Measurements from ENCODE around the gene ERO1B. TPM values are rescaled to one million over a fixed set of nuclear protein-coding genes. Genes with fewer than 3 reads are reported as not detected.
"Not testable (repeated sequence)": the region's sequence is repeated elsewhere in the genome, so short reads cannot be mapped to it uniquely, and the experiment has no call there.

Gene ERO1B
- total and polyA plus RNA-seq, 4 donors: 6.2 to 14.3 (median 9.3) TPM

DNA sequence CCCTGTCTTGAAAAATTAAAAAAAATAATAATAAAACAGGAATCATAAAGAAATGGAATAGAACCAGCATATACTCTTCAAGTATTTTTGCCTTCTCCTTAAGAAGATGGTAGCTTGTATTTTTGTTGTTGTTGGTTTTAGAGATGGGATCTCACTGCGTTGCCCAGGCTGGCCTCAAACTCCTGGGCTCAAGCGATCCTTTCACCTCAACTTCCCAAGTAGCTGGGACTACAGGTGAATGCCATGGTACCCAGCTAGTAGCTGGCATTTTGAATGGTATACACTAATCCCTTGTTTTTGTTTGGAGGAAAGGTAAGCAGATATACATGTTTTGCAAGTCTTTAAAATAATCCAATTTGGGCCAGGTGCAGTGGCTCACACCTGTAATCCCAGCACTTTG, 34.7 kb upstream of the ERO1B start:
- no peak overlapping the region for H3K4me3 ChIP-seq (ENCODE audit: low read depth, low read length)
- no peaks in the 10 kb centered on the region for H3K4me1 ChIP-seq (ENCODE audit: control insufficient read depth, insufficient read depth, low read length)
- WGBS (ENCODE audit: insufficient coverage): no CpG with 5 or more reads among the region's 2 CpGs
- H3K27ac ChIP-seq (ENCODE audit: low read depth, low read length): no peak overlapping the region
- H3K36me3 ChIP-seq (ENCODE audit: control insufficient read depth, insufficient read depth, low read length): no peaks in the 10 kb centered on the region
- no peaks in the 10 kb centered on the region for H3K27me3 ChIP-seq (ENCODE audit: control insufficient read depth, insufficient read depth, low read length)
- no peaks in the 10 kb centered on the region for H3K9me3 ChIP-seq (ENCODE audit: control insufficient read depth, insufficient read depth, low read length)
- DNase-seq (ENCODE audit: low read depth in 4 of 6, low spot score in 6 of 6): no peak

DNA sequence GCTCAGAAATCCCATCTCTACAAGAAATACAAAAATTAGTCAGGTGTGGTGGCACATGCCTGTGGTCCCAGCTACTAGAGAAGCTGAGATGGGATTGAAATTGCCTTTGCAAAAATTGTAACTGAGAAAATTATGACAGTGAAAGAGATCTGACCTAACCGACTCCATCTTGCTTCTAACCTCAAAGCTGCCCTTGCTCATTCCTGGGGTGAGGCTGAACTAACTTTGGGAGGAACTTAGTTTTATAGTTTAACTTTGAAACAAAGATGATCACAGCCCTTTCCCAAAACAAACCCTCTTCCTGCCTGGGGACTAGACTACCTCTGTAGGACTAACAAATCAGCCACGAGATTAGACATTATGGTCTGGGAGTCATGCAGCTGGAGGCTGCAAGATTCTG, 33.8 kb upstream of the ERO1B start:
- Histone ChIP-seq H3K9me3 (ENCODE audit: control insufficient read depth, insufficient read depth, low read length) (no peaks in the 10 kb centered on the region), H3K27me3 (ENCODE audit: control insufficient read depth, insufficient read depth, low read length) (no peaks in the 10 kb centered on the region), H3K27ac (ENCODE audit: low read depth, low read length) (no peak overlapping the region), H3K36me3 (ENCODE audit: control insufficient read depth, insufficient read depth, low read length) (no peaks in the 10 kb centered on the region), H3K4me3 (ENCODE audit: low read depth, low read length) (no peak overlapping the region), H3K4me1 (ENCODE audit: control insufficient read depth, insufficient read depth, low read length) (no peaks in the 10 kb centered on the region)
- 100% methylated on average over 1 of the region's 2 CpGs for WGBS (ENCODE audit: insufficient coverage)
- no peak for DNase-seq (ENCODE audit: low read depth in 4 of 6, low spot score in 6 of 6)

DNA sequence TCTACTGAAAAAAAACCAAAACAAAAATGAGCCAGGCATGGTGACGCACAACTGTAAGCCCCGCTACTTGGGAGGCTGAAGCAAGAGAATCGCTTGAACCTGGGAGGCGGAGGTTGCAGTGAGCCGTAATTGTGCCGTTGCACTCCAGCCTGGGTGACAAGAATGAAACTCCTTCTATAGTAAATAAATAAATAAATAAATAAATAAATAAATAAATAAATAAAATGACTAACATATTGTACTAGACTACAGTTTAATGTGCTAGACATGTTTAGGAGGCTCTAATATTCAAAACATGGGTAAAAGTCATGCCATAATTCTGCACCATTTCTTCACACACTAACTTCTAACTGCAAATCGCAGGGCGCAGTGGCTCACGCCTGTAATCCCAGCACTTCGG, 33.3 kb upstream of the ERO1B start:
- WGBS (ENCODE audit: insufficient coverage): 100% methylated on average over 1 of the region's 10 CpGs
- Histone ChIP-seq H3K4me3 (ENCODE audit: low read depth, low read length) (no peak overlapping the region), H3K27me3 (ENCODE audit: control insufficient read depth, insufficient read depth, low read length) (no peaks in the 10 kb centered on the region), H3K27ac (ENCODE audit: low read depth, low read length) (no peak overlapping the region), H3K9me3 (ENCODE audit: control insufficient read depth, insufficient read depth, low read length) (no peaks in the 10 kb centered on the region), H3K4me1 (ENCODE audit: control insufficient read depth, insufficient read depth, low read length) (no peaks in the 10 kb centered on the region), H3K36me3 (ENCODE audit: control insufficient read depth, insufficient read depth, low read length) (no peaks in the 10 kb centered on the region)
- DNase-seq (ENCODE audit: low read depth in 4 of 6, low spot score in 6 of 6): no peak

DNA sequence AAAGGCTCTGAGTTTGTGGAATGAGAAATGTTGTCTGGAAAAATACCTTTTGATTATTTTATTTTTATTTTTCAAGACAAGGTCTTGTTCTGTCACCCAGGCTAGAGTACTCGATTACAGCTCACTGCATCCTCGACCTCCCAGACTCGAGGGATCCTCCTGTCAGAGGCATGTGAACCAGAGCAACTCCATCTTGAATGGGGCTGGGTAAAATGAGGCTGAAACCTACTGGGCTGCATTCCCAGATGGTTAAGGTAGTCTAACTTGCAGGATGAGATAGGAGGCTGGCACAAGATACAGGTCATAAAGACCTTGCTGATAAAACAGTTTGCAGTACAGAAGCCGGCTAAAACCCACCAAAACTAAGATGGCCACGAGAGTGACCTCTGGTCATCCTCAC, 32.3 kb upstream of the ERO1B start:
- DNase-seq (ENCODE audit: low read depth in 4 of 6, low spot score in 6 of 6); H3K4me1 ChIP-seq (ENCODE audit: control insufficient read depth, insufficient read depth, low read length); H3K36me3 ChIP-seq (ENCODE audit: control insufficient read depth, insufficient read depth, low read length); H3K9me3 ChIP-seq (ENCODE audit: control insufficient read depth, insufficient read depth, low read length); H3K27me3 ChIP-seq (ENCODE audit: control insufficient read depth, insufficient read depth, low read length); H3K27ac ChIP-seq (ENCODE audit: low read depth, low read length); H3K4me3 ChIP-seq (ENCODE audit: low read depth, low read length): not testable (repeated sequence)
- WGBS (ENCODE audit: insufficient coverage): 86% methylated on average over 4 of the region's 5 CpGs

DNA sequence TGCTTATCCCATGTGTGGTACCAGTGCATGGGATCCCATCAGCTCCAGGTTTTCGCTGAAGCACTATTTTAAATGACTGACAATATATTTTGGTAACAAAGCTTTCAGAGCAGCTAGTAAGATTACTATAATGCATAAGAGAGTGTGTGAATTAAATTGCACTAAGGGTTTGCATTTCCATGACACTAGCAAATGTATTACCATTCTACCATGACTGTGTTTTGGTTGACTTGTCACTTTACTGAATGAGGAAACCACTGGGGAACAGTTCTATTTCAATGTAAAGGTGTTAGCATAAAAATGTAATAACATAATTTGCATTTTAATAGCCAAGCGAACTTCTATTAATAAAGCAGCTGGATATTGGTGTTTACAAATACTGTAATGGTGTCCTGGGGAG, 31.7 kb upstream of the ERO1B start:
- Histone ChIP-seq H3K27me3 (ENCODE audit: control insufficient read depth, insufficient read depth, low read length) (no peaks in the 10 kb centered on the region), H3K27ac (ENCODE audit: low read depth, low read length) (no peak overlapping the region), H3K9me3 (ENCODE audit: control insufficient read depth, insufficient read depth, low read length) (no peaks in the 10 kb centered on the region), H3K4me3 (ENCODE audit: low read depth, low read length) (no peak overlapping the region), H3K4me1 (ENCODE audit: control insufficient read depth, insufficient read depth, low read length) (no peaks in the 10 kb centered on the region), H3K36me3 (ENCODE audit: control insufficient read depth, insufficient read depth, low read length) (no peaks in the 10 kb centered on the region)
- WGBS (ENCODE audit: insufficient coverage): no CpG with 5 or more reads among the region's 2 CpGs
- peak in 1 of 6 donors; percentile 82 for DNase-seq (ENCODE audit: low read depth in 4 of 6, low spot score in 6 of 6)

DNA sequence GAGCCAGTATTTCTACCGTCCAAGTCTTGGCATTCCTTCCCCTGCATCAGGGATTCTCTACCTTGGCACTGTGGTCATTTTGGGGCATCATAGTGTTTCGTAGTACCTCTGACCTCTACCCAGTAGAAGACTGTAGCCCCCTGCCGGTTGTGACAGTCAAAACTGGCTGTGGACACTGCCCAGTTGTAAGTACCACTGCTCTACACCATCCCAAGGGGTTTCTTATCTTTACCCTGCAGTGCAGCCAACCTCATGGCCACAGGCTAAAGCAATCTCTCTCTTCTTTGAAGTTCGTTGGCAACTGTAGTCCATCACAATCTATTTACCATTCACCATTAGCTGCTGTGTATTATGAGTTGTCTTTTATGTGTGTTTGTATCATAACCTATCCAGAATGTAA, 29.3 kb upstream of the ERO1B start:
- 86% methylated on average over 2 of the region's 4 CpGs for WGBS (ENCODE audit: insufficient coverage)
- no peaks in the 10 kb centered on the region for H3K36me3 ChIP-seq (ENCODE audit: control insufficient read depth, insufficient read depth, low read length)
- no peak overlapping the region for H3K4me3 ChIP-seq (ENCODE audit: low read depth, low read length)
- no peaks in the 10 kb centered on the region for H3K9me3 ChIP-seq (ENCODE audit: control insufficient read depth, insufficient read depth, low read length)
- no peaks in the 10 kb centered on the region for H3K4me1 ChIP-seq (ENCODE audit: control insufficient read depth, insufficient read depth, low read length)
- no peak overlapping the region for H3K27ac ChIP-seq (ENCODE audit: low read depth, low read length)
- DNase-seq (ENCODE audit: low read depth in 4 of 6, low spot score in 6 of 6): no peak
- no peaks in the 10 kb centered on the region for H3K27me3 ChIP-seq (ENCODE audit: control insufficient read depth, insufficient read depth, low read length)

DNA sequence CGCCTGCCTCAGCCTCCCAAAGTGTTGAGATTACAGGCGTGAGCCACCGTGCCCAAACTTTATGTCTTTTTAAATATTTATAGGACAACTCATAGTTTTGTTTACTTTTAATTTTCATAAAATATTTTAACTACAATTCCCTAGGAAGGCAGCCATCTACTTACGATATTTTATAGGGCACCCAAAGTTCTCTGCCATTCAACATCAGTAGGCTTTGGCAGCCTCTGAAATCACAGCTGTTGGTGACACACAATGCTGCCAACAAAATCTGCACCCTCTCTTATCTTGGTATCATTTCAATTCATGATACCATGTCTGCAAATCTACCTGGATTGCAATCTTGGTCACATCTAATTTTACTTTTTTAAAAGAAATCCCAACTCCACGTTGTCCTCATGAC, 27.1 kb upstream of the ERO1B start:
- Histone ChIP-seq H3K9me3 (ENCODE audit: control insufficient read depth, insufficient read depth, low read length) (no peaks in the 10 kb centered on the region), H3K27ac (ENCODE audit: low read depth, low read length) (no peak overlapping the region), H3K4me1 (ENCODE audit: control insufficient read depth, insufficient read depth, low read length) (no peaks in the 10 kb centered on the region), H3K27me3 (ENCODE audit: control insufficient read depth, insufficient read depth, low read length) (no peaks in the 10 kb centered on the region), H3K36me3 (ENCODE audit: control insufficient read depth, insufficient read depth, low read length) (no peaks in the 10 kb centered on the region), H3K4me3 (ENCODE audit: low read depth, low read length) (no peak overlapping the region)
- DNase-seq (ENCODE audit: low read depth in 4 of 6, low spot score in 6 of 6): no peak
- WGBS (ENCODE audit: insufficient coverage): 100% methylated on average over 2 of the region's 5 CpGs

DNA sequence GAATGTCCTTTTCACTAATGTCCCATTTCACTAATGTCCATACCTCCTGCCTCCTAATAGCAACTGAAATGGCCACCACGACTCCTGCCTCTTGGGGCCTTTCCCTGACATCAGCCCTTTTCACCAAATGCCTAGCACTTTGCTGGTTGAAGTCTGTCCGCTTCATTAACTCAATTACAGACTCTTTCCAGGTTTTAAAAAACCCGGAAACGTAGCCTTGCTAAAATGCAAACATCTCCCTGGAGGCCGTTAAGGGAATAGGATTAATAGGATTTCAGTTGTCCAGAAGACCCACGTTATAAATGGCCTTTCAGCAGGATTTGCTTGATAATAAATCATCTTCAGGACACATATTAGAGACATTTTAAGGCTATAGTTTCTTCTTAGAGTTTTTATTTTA, 25.7 kb upstream of the ERO1B start:
- Histone ChIP-seq H3K27ac (ENCODE audit: low read depth, low read length) (no peak overlapping the region), H3K36me3 (ENCODE audit: control insufficient read depth, insufficient read depth, low read length) (no peaks in the 10 kb centered on the region), H3K27me3 (ENCODE audit: control insufficient read depth, insufficient read depth, low read length) (no peaks in the 10 kb centered on the region), H3K4me1 (ENCODE audit: control insufficient read depth, insufficient read depth, low read length) (no peaks in the 10 kb centered on the region), H3K9me3 (ENCODE audit: control insufficient read depth, insufficient read depth, low read length) (no peaks in the 10 kb centered on the region), H3K4me3 (ENCODE audit: low read depth, low read length) (no peak overlapping the region)
- WGBS (ENCODE audit: insufficient coverage): 0% methylated on average over 1 of the region's 6 CpGs
- peak in 1 of 6 donors; percentile 57 for DNase-seq (ENCODE audit: low read depth in 4 of 6, low spot score in 6 of 6)

DNA sequence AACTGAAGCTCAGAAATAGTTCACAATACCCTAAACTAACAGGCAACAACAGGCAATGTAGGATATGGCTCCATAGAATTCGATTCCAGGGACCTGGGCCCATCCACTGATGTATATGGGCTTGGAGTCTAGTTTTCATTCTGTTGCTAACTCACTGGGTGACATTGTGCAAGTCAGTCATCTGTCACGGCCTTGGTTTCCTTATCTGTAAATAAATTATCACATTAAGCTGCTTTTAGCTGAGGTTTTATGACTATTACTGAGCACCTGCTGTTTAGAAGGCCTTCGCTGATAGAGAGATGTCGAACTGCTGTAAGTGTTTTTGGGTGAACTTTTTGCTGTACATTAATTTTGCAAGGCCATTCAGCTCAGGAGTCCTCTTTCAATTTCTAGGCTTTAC, 22.9 kb upstream of the ERO1B start:
- Histone ChIP-seq H3K27ac (ENCODE audit: low read depth, low read length) (no peak overlapping the region), H3K36me3 (ENCODE audit: control insufficient read depth, insufficient read depth, low read length) (no peaks in the 10 kb centered on the region), H3K9me3 (ENCODE audit: control insufficient read depth, insufficient read depth, low read length) (no peaks in the 10 kb centered on the region), H3K27me3 (ENCODE audit: control insufficient read depth, insufficient read depth, low read length) (no peaks in the 10 kb centered on the region), H3K4me3 (ENCODE audit: low read depth, low read length) (no peak overlapping the region), H3K4me1 (ENCODE audit: control insufficient read depth, insufficient read depth, low read length) (no peaks in the 10 kb centered on the region)
- no CpG with 5 or more reads among the region's 4 CpGs for WGBS (ENCODE audit: insufficient coverage)
- no peak for DNase-seq (ENCODE audit: low read depth in 4 of 6, low spot score in 6 of 6)

DNA sequence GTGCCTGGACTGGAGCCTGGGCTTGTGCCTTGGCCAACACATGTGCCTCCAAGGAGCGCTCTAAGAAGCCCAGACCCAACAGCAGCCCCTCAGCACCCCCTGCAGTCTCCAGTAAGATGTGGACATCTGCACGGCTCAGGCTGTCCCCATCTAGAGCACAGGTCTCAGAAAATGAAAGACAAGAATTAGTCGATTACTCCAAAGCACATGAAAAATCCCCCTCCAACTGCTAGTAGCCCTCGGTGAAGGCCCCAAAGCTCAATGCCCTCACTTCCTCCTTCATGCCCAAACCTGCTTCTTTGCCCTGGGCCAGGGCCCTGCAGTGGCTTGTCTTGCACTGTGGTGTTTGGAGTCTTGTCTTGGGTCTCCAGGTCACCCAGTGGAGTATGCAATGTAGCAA, 21.9 kb upstream of the ERO1B start:
- no peak for DNase-seq (ENCODE audit: low read depth in 4 of 6, low spot score in 6 of 6)
- H3K9me3 ChIP-seq (ENCODE audit: control insufficient read depth, insufficient read depth, low read length): no peaks in the 10 kb centered on the region
- H3K4me3 ChIP-seq (ENCODE audit: low read depth, low read length): no peak overlapping the region
- H3K4me1 ChIP-seq (ENCODE audit: control insufficient read depth, insufficient read depth, low read length): no peaks in the 10 kb centered on the region
- no peaks in the 10 kb centered on the region for H3K27me3 ChIP-seq (ENCODE audit: control insufficient read depth, insufficient read depth, low read length)
- 100% methylated on average over 4 of the region's 4 CpGs for WGBS (ENCODE audit: insufficient coverage)
- H3K27ac ChIP-seq (ENCODE audit: low read depth, low read length): no peak overlapping the region
- H3K36me3 ChIP-seq (ENCODE audit: control insufficient read depth, insufficient read depth, low read length): no peaks in the 10 kb centered on the region

Measured in spinal cord (tissue), 10 donors.